HuH-7 (cell line): Measurements from ENCODE around the gene RIMBP2.

ENCODE experiments used
- DNase-seq: peaks from one replicate; pipeline ENCODE4 v3.0.0; 2011; ENCODE audit warnings: low spot score

Gene RIMBP2

DNA sequence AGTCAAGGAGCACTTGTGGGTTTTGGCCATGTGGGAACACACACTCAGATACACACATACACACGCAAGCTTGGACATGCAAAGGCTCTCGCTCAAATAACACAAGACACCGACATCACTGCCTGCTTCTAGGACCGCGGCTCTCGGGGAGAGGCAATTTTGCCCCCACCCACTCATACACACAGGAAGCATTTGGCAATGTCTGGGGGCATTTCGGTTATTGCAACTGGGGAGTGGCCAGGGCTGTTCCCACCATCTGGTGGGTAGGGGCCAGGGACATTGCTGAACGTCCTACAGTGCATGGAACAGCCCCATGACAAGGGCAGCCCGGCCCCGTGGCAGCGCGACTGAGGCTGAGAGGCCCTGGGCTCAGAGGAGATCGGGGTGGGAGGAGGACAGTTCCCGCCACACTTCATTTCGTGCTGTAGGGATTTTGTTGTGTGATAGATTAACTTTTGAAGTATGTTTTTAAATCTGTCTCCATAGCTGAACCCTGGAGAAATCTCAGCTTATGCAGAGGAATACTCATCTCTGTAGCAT is 35.6 kb downstream of the RIMBP2 start:
- DNase-seq = no peak

GRCh38 chr12:130677957-130678558 is 38.0 kb downstream of the RIMBP2 start:
- no peak for DNase-seq

GRCh38 chr12:130675791-130676190 is 40.3 kb downstream of the RIMBP2 start:
- no peak for DNase-seq

DNA sequence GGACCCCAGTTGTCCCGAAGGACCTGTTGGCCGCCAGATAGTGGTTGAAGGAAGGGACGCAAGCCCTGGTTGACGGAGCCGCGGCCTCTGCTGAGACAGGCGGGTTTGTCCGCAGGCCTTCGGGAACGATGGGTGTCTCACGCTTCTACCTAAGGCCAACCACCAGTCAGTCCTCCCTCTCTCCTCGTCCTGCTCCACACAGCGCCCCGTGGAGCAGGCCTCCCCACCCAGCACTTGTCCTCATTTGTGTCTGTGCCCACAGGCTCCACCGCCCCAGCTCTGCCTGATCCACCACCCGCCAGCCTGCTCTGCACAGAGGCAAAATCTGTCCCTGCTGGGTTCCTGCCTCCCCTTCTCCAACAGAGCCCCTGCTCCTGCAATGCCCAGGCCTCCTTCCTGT is 41.0 kb downstream of the RIMBP2 start:
- DNase-seq = no peak

DNA sequence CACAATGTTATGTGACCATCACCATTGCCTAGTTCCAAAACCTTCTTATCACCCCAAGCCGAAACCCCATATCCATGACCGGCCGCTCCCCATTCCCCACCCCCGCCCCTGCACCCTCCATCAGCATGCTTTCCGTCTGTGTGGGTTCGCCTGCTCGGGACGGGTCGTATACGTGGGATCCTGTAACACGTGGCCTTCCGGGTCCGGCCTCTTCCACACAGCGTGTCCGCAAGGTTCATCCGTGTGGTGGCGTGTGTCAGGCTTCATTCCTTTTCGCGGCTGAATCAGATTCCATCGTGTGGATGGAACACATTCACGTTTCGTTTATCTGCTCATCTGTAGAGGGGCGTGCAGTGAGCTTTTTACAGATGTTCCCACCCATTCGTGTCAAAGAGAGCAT is 41.4 kb downstream of the RIMBP2 start:
- DNase-seq = no peak

GRCh38 chr12:130673036-130673705 is 42.9 kb downstream of the RIMBP2 start:
- no peak for DNase-seq

GRCh38 chr12:130672089-130672820 is 43.8 kb downstream of the RIMBP2 start:
- DNase-seq = no peak

DNA sequence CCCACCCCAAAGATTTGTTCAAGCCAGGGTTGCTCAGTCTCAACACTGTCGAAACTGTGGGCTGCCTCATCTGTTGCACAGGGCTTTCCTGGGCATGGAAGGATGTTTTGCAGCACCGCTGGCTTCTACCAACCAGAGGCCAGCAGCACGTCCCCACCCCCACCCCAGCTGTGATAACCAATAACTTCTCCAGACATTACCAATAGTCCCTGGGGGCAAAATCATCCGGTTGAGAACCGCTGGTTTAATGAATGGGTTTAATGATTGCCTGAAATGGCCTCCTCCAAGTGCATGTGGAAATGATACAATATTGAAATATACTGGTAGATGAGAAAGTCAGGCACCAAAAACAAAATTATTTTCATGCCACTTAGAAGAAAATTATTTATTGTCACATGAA is 44.5 kb downstream of the RIMBP2 start:
- no peak for DNase-seq

GRCh38 chr12:130669797-130670196 is 46.3 kb downstream of the RIMBP2 start:
- DNase-seq = no peak

- DNase-seq = no peak
These were observed 46.9 kb downstream of the RIMBP2 start for GRCh38 chr12:130669205-130669557.

DNA sequence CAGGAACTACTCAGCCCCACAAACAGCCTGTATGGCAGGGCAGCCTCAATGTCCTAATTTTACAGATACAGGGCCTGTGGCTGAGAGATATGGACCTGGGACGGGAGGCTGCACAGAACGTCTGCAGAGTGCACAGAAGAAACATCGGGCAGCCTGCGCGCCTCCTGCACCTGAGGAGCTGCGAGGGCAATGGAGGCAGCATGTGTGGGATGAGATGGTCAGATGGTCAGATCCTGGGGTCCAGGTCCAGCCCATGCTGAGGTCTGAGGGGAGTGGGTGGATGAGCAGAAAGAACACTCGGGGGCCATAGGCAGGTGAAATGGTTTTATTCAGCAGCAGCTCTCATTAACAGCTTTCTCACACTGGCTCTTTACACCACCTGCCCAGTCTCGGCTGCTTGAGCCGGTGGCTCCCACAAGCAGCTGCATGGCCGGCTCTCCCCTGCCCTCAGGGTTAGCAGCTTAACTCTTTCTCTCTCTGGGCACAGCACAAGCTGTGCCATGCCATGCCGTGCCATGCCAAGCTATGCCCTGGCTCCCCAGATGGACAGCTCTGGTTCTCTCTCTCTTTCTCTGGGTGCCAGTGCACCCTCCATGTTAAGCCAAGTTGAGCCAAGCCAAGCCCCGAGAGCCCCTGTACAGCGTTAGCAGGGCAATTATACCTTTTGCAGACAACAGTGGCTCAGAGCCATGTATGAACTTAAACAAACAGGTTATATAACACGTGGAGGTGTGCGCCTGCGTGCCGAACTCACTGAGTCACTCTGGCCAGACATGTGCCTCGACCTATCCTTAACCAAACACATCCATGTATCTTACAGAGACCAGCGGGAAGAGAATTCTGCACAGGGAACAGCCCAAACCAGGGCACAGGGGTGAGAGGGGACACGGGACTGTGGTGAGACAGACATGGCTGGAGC is 47.6 kb downstream of the RIMBP2 start:
- DNase-seq = no peak

DNA sequence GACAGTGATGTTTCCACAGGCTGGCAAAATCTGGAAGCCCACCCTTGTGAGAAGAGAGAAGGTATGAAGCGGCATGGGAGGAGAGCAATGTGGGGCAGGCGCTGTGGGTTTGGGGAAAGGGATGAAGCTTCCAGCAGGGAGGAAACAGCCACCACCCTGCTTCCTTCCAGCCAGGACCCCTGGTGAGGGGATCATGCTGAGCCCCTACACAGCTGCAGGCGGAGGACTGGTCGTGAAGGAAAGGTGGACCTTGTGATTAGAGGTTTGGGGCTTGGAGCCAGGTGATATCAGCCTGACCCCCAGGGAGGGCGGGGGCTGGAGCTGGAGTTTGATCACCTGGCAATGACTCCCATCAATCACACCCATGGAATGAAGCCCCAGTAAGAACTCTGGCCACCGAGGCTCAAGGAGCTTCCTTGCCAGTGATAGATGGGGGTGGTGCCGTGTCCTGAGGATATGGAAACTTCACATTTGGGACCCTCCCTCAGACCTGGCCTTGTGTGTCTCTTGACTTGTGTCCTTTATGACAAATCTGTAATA is 48.6 kb downstream of the RIMBP2 start:
- no peak for DNase-seq

- DNase-seq = no peak
These were observed 49.5 kb downstream of the RIMBP2 start for GRCh38 chr12:130666645-130667044.

- DNase-seq = no peak
These were observed 50.3 kb downstream of the RIMBP2 start for GRCh38 chr12:130665753-130666152.

DNA sequence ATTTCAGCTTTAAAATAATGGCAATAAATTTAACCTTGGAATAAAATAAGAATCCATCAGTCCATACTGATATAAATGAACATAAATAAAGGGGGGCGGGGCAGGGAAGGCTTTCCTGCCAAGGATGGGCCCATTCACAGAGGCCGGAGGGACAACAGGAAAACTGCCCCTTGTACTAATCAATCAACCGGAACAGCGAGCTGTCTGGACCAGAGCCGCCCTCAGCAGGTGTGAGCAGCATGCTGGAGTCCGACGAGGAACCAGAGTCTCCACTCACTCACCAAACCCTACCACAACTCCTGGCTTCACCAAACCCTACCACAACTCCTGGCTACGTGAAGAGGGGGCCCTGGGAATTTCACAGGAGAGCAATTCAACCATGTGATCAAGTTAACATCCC is 51.3 kb downstream of the RIMBP2 start:
- DNase-seq = no peak

DNA sequence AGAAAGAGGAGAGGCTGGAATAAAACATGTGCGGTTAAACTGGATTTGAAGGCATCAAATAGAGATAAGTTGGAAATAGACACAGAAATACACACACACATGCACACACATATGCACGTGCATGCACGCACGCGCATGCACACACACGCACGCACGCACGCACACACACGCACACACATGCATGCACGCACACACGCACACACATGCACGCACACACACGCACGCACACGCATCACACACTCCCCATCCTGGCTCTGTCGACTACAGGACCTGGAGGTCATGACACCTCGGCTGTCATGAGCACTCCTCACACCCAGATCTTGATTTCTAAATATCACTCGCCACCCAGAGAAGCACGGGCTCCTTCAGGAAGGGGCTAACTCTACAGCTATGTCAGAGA is 51.8 kb downstream of the RIMBP2 start:
- DNase-seq = no peak

GRCh38 chr12:130663514-130663913 is 52.6 kb downstream of the RIMBP2 start:
- DNase-seq = no peak

DNA sequence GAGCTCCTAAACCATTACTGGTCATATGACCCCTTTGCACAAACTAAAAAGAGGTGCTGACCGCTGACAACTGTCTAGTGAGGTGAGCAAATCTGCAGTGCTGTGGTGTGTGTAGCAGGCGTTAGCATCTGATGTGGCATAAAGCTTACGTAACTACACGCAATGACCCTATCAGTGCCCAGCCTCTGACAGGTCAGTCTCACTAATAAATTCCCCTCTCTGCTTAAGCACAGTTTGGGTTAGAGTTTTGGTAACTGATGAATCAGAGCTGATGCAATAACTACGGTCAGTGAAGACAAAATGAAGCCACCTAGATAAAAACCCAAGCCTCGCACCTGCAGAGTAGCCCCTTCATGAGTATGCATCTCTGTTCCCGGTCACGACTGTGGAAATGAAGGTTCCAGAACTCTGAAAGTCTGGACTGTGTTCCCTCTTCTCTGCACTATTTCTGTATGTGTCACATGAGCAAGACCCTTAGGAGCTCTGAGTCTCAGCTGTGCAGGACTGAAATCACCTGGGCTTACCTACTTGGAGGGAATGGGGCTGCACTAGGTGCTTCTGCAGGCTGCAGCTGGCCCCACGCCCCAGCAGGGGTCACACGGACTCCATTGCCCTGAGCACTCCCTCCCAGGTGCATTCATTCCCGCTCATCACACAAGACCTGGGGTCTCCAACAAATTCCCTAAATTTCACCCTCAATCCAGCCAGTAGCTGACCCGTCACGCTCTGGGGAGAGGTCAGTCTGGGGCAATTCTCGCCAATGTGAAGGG is 54.4 kb downstream of the RIMBP2 start:
- no peak for DNase-seq

- no peak for DNase-seq
These were observed 55.0 kb downstream of the RIMBP2 start for GRCh38 chr12:130661059-130661458.

GRCh38 chr12:130658145-130658911 is 57.8 kb downstream of the RIMBP2 start:
- DNase-seq = no peak
